ENCODE measurements around the gene KCNJ16. TPM values are rescaled to one million over a fixed set of nuclear protein-coding genes. Genes with fewer than 3 reads are reported as not detected.

The KCNJ16 gene
- total and polyA plus RNA-seq, 2 of the 13 experiments (the other 11 are each of a cell fraction or from before 2014, with no cell fraction given), result not detected

- POLR2A ChIA-PET, result no interaction called here
- Histone ChIP-seq H2AFZ (ENCODE audit: low read length) (no peak overlapping the region), H4K20me1 (ENCODE audit: insufficient read depth, low read length) (no peaks in the 10 kb centered on the region), H3K27me3 (ENCODE audit: control insufficient read depth in 1 of 2, insufficient read depth in 2 of 2, low read length in 2 of 2) (no peaks in the 10 kb centered on the region), H3K79me2 (ENCODE audit: insufficient read depth, low read length) (no peaks in the 10 kb centered on the region), H3K36me3 (replicated peaks in 1 of 2; ENCODE audit: control insufficient read depth in 1 of 2, insufficient read depth in 2 of 2, low read length in 2 of 2) (no peaks in the 10 kb centered on the region), H3K27ac (ENCODE audit: extremely low read length, insufficient read depth, low read length) (no peak overlapping the region), H3K9me3 (ENCODE audit: low read length) (peaks cover 80% of the 10 kb centered on the region), H3K4me1 (ENCODE audit: insufficient read depth, low read length) (no peaks in the 10 kb centered on the region), H3K9ac (ENCODE audit: insufficient read depth, low read depth, low read length) (no peak overlapping the region), H3K4me3 (replicated peaks in 1 of 3; ENCODE audit: insufficient read depth in 1 of 3, low read depth in 2 of 3, low read length in 3 of 3) (no peak overlapping the region), H3K4me2 (ENCODE audit: low read depth, low read length) (no peak overlapping the region)
- ATAC-seq (no peak), DNase-seq (ENCODE audit: low spot score) (no peak), FAIRE-seq (no peak)
- no TSS peak for BruUV-seq (replicated peaks)
- CTCF ChIA-PET (ENCODE audit: low intra/inter-chr PET ratio, low total read pairs), result no interaction called here
- TF ChIP-seq CREB1 (IDR thresholded peaks at IDR 0.05) (0 out of 2 replicates have a peak, but pooled peaks have one; percentile 4), CREB1 (CRISPR knock-in tag; IDR thresholded peaks at IDR 0.05) (no peak), ZNF569 (CRISPR knock-in tag; IDR thresholded peaks at IDR 0.05; ENCODE audit: borderline replicate concordance) (no peak)
- 10% methylated on average over 13 of the region's 13 CpGs for WGBS (ENCODE audit: low lambda C conversion rate)
- in situ Hi-C loops (cut with HindIII; ENCODE audit: extremely low pct_ligation_motif_present, low pct_unique_long_range_greater_than_20kb), result no loop called here
- intact Hi-C loops (cut with micrococcal nuclease; ENCODE audit: unreplicated experiment), result no loop called here
These were observed 21.5 kb upstream of the KCNJ16 start for GRCh38 chr17:70053241-70054234.

GRCh38 chr17:70055000-70055399 lies 20.0 kb upstream of the KCNJ16 start:
- Histone ChIP-seq H3K4me3 (replicated peaks in 1 of 3; ENCODE audit: insufficient read depth in 1 of 3, low read depth in 2 of 3, low read length in 3 of 3) (no peak overlapping the region), H3K27me3 (ENCODE audit: control insufficient read depth in 1 of 2, insufficient read depth in 2 of 2, low read length in 2 of 2) (no peaks in the 10 kb centered on the region), H2AFZ (ENCODE audit: low read length) (no peak overlapping the region), H3K79me2 (ENCODE audit: insufficient read depth, low read length) (no peaks in the 10 kb centered on the region), H3K4me1 (ENCODE audit: insufficient read depth, low read length) (no peaks in the 10 kb centered on the region), H3K36me3 (replicated peaks in 1 of 2; ENCODE audit: control insufficient read depth in 1 of 2, insufficient read depth in 2 of 2, low read length in 2 of 2) (no peaks in the 10 kb centered on the region), H3K9ac (ENCODE audit: insufficient read depth, low read depth, low read length) (no peak overlapping the region), H4K20me1 (ENCODE audit: insufficient read depth, low read length) (no peaks in the 10 kb centered on the region), H3K4me2 (ENCODE audit: low read depth, low read length) (no peak overlapping the region), H3K9me3 (ENCODE audit: low read length) (peaks cover 81% of the 10 kb centered on the region), H3K27ac (ENCODE audit: extremely low read length, insufficient read depth, low read length) (no peak overlapping the region)
- BruUV-seq (replicated peaks), result no TSS peak
- ATAC-seq (no peak), FAIRE-seq (no peak), DNase-seq (ENCODE audit: low spot score) (no peak)
- ChIA-PET CTCF (ENCODE audit: low intra/inter-chr PET ratio, low total read pairs) (no interaction called here), POLR2A (no interaction called here)
- in situ Hi-C loops (cut with HindIII; ENCODE audit: extremely low pct_ligation_motif_present, low pct_unique_long_range_greater_than_20kb) (no loop called here), intact Hi-C loops (cut with micrococcal nuclease; ENCODE audit: unreplicated experiment) (no loop called here)
- 0% methylated on average over 4 of the region's 4 CpGs for WGBS (ENCODE audit: low lambda C conversion rate)
- no peak for TF ChIP-seq RERE (CRISPR knock-in tag; IDR thresholded peaks at IDR 0.05; ENCODE audit: low read depth)
- no peak for TF ChIP-seq LRRFIP1 (CRISPR knock-in tag; conservative IDR thresholded peaks at IDR 0.05)
- no peak for TF ChIP-seq ATF5 (CRISPR knock-in tag; IDR thresholded peaks at IDR 0.05; ENCODE audit: low read depth)

Measured in HepG2 (cell line).